GM12875 (cell line): ENCODE data around the gene SIX2.

Source experiments
- H3K4me3 ChIP-seq: one replicate; pipeline ENCODE4 v1.5.1; 2011; ENCODE audit warnings: low read depth, low read length, control low read depth
- TF ChIP-seq, protein P1 (sequence below): IDR thresholded peaks from 2 replicates; pipeline ENCODE4 v1.5.1; 2011; ENCODE audit warnings: low read depth, mild to moderate bottlenecking, control low read depth, inconsistent platforms, low read length, moderate library complexity, borderline replicate concordance; ENCODE audit not compliant: insufficient read depth

Gene SIX2

DNA sequence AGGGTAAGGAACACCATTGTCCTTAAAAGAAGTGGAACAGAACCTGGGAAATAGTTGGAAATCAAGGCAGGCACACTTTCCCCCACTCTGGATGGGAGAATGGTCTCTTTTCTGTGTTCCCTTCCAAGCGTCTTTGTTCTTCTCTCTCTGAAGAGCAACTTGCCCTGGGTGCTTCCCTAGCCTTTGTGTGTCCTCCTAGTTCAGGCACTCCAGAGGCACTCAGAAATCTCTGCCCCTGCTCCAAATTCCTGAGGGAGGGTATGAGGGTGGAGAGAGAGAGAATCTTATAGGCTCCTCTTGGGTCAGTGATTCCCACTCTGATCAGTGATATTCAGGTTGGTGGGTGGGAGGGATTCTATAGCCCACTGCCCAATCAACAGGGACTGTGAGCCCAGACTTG is 8.8 kb upstream of the SIX2 start:
- TF ChIP-seq, protein P1, sequence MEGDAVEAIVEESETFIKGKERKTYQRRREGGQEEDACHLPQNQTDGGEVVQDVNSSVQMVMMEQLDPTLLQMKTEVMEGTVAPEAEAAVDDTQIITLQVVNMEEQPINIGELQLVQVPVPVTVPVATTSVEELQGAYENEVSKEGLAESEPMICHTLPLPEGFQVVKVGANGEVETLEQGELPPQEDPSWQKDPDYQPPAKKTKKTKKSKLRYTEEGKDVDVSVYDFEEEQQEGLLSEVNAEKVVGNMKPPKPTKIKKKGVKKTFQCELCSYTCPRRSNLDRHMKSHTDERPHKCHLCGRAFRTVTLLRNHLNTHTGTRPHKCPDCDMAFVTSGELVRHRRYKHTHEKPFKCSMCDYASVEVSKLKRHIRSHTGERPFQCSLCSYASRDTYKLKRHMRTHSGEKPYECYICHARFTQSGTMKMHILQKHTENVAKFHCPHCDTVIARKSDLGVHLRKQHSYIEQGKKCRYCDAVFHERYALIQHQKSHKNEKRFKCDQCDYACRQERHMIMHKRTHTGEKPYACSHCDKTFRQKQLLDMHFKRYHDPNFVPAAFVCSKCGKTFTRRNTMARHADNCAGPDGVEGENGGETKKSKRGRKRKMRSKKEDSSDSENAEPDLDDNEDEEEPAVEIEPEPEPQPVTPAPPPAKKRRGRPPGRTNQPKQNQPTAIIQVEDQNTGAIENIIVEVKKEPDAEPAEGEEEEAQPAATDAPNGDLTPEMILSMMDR, result no peak
- H3K4me3 ChIP-seq, result no peak overlapping the region

DNA sequence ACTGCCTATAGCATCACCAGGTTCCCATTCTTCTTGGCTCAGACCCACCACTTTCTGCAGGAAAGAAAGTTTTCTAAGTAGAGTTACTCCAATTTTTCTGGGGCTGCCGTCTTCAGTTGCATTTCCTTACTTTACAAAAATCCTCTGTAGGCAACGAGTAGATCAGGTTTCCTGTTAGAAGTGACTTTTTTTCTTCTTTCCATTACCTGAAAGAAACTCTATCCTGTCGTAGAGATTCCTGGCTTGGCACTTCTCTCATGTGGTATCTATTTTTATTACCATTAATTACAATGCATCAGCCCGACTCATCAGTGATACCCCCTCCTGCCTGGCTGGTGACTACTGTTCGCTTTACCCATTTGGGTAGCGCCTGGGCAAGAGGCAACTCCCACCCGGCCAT is 5.6 kb upstream of the SIX2 start:
- no peak overlapping the region for H3K4me3 ChIP-seq
- TF ChIP-seq, protein P1, result no peak

DNA sequence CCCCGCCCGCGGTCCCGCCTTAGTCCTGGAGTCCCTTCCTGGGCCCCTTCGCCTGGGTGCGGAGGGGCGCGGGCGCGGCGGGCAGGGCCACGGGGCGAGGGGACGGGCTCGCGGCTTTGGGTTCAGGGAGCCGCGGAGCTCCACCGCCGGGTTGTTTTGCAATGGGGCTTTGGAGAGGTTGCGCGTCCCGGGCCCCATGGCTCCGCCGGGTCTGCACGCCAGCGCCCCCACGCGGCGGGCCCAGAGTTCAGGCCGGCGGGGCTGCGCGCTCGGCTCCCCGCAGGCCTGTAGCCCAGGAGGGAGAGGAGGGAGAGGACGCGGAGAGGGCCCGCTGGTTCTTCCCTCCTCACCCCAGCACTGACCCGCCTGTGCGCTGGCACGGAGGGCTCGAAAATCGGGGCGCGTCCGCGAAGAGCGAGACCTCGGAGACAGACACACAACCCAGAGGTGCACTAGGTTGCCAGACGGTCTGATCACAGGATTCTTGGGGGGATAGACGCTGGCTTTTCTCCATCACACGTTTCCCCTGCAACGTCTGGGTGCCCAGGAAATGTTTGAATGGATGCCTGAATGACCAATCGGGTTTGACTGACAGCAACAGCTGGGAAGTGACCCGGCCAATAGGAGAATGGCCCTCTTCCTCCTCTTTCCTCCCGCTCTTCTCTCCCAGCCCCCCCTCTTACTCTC is 4.9 kb upstream of the SIX2 start:
- TF ChIP-seq, protein P1, result peak; percentile 71

GRCh38 chr2:45013229-45014015 is 4.2 kb upstream of the SIX2 start:
- H3K4me3 ChIP-seq, result no peak overlapping the region
- TF ChIP-seq, protein P1, result no peak

More for the DNA sequence above, 4.9 kb upstream of the SIX2 start:
- H3K4me3 ChIP-seq, result peak overlapping the region; percentile 13

DNA sequence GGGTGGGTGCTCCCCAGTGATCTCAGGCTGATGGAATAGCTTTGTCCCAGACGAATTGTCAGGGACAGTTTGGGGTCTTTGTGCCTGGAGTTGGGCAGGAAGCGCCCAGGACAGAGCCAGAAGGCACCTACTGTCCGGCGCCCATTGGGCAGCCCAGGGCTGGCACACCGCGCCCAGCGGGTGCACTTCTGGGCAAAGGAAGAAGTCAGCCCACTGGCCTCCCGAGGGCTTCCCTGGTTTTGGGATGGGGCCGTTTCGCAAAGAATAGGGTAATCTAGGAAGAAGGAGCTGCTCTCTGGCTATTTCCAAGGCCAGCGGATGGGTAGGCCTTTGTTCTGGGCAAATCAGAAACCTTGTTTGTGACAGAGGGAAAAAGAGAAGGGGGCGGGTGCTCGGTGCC is 3.5 kb upstream of the SIX2 start:
- no peak overlapping the region for H3K4me3 ChIP-seq
- TF ChIP-seq, protein P1, result no peak

DNA sequence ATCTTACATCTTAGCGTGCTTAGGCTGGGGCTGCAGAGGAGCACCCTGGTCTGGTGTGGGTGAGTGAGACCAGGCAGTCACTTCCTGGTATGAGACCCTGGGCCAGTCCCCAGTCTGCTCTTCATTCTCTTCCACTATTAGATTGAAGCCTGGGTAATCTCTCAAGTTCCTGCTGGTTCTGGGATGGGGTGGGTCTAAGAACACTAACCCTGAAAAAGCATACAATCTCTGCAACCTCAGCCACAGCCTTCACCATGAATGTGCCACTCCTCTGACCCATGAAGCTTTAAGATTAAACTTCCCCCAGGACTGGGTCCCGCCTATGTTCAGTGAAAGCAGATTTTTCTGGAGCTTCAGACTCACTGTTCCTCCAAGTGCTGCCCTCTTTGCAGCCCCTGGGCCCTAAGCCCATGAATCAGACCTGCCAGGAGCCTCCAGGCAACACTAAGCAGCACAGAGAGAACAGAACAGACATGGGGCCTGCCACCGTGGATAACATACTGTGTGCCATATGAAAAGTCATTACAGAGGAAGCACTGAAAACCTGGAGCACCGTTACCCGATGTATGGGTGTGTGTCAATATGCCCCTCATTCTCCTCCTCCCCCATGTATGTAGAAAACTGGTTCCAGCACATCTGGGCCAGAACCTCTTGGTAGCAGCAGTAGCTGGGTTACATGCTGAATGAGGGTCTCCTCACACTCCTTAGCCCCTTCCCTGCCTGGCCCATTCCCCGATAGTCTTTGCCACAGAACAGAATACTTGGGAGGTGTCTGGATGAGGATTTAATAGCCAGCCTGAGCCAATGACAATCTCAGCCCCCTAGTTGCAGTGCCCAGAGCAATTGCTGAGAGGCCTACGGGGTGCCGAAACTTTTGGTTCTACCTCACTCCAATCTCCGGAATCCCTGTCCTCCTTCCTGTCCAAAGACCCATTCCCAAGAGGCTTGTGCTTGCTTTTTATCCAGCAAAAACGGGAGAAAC is 2.7 kb upstream of the SIX2 start:
- H3K4me3 ChIP-seq, result no peak overlapping the region
- TF ChIP-seq, protein P1, result no peak
